ENCODE measurements around the gene VRK2.

VRK2 gene

DNA sequence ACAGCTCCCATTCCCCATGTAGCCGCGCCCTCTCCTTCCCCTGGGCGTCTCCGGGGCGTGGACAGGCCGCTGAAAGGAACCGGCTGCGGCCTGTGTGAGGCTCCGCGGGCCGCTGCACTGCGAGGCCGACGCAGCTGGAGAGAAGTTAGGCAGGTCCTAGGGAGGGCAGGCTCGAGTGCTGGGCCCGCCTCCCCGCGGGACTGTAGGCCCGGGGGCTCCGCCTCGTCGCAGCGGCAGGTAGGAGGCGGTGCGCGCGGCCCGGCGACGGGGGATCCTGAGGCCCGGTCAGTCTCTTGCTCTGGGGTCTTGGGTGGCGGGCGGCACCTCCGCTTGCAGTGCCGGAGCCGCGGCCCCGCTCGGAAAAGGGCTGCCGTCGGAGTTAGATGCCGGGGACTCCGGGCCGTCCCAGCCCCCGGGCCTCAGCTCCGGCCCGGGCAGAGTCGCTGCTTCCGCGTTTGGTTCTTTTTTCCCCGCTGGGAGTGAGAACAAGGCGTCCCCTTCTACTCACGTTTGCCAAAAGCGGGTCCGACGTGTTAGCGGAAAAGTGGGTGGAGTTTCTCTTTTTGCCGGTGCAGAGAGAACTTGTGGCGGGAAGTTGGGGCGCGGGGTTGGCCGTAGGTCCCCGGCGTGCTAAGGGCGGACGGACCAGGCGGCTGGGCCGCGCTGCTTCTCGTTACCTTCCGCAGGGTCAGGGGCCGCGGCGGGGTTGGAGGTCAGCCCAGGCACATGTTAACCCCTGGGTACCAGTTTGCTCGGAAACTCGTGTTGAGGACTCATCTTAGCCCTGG lies at the start of gene VRK2:
TSS of gene VRK2 (plus strand) at position 222 of the 788 bp plus-strand sequence. CDS start 2,026 bp downstream, outside the sequence.
- Histone ChIP-seq H3K4me1 (ENCODE audit: insufficient read depth, low read length) (peaks cover 13% of the 10 kb centered on the region; the same call in 1 of the 2 replicates), H3K9me3 (ENCODE audit: control insufficient read depth, insufficient read depth, low read length) (no peaks in the 10 kb centered on the region), H3K36me3 (ENCODE audit: insufficient read depth, low read length) (no peaks in the 10 kb centered on the region), H3K9ac (ENCODE audit: low read depth, low read length) (peak within 1 kb of the TSS; percentile 68)

DNA sequence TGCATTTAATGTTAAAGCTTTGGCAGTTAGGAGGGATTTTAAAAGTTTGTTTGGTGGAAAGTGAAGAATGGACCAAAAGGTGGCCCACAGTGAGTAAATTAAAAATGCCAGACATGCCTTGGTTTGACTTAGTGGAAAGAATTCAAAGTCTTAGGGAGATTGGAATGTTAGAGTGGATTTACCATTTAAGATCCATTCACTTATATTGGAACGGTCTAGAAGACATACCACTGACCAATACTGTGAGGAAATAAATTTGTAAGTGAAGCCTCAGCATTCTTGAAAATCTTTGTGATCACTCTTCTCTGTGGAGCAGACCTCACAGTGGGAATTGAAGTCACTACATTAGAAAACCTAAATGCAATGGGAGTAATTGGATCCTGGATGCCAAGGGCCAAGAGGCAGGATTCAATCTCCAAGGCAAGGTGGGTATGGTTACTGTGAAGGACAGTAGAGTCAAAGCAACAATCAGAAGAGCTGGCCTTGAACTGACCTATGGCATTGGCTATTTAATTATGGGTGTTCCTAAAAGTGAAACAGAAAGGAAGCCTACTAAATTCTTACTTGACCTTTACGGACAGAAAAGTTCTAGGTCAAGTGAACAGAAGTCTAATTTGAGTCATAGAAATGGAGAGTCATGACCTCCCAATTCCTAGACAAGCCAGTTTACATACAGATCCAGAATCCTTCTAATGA lies 40.2 kb upstream of the VRK2 start:
- no peaks in the 10 kb centered on the region for H3K36me3 ChIP-seq (ENCODE audit: insufficient read depth, low read length)
- no peak overlapping the region for H3K9ac ChIP-seq (ENCODE audit: low read depth, low read length)
- H3K4me1 ChIP-seq (ENCODE audit: insufficient read depth, low read length): no peaks in the 10 kb centered on the region
- no peaks in the 10 kb centered on the region for H3K9me3 ChIP-seq (ENCODE audit: control insufficient read depth, insufficient read depth, low read length)

DNA sequence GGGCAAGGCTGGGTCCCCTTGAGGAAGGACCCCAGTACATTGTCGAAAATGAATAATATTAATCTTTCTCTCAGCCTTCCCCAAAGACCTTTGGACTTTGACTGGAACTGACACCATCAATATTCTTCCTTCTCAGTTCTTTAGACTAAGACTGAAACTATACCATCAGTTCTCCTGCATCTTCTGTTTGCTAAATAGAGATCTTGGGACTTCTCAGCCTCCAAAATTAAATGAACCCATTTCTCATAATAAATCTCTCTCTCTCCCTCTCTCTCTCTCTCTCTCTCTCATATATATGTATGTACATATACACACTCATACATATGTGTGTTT lies 39.7 kb upstream of the VRK2 start:
- Histone ChIP-seq H3K9me3 (ENCODE audit: control insufficient read depth, insufficient read depth, low read length) (no peaks in the 10 kb centered on the region), H3K9ac (ENCODE audit: low read depth, low read length) (no peak overlapping the region), H3K36me3 (ENCODE audit: insufficient read depth, low read length) (no peaks in the 10 kb centered on the region), H3K4me1 (ENCODE audit: insufficient read depth, low read length) (no peaks in the 10 kb centered on the region)

DNA sequence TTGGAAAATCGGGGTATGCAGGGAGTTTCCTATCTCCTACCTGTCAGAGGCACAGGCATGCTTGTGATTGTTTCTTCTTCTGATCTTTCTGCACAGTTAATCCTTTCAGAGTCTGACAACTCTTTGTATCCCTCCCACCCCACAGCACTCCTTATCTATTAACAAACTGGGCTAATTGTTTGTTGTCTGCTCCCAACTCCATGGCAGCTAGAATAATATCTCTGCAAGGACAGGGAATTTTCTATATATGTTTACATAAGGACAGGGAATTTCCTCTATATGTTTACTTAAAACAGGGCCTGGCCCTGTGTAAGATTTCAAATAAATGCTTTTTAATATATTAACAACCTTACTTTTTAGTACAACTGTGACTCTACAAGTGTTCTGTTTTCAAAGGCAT lies 36.0 kb upstream of the VRK2 start:
- no peaks in the 10 kb centered on the region for H3K9me3 ChIP-seq (ENCODE audit: control insufficient read depth, insufficient read depth, low read length)
- no peaks in the 10 kb centered on the region for H3K36me3 ChIP-seq (ENCODE audit: insufficient read depth, low read length)
- H3K4me1 ChIP-seq (ENCODE audit: insufficient read depth, low read length): no peaks in the 10 kb centered on the region
- no peak overlapping the region for H3K9ac ChIP-seq (ENCODE audit: low read depth, low read length)

DNA sequence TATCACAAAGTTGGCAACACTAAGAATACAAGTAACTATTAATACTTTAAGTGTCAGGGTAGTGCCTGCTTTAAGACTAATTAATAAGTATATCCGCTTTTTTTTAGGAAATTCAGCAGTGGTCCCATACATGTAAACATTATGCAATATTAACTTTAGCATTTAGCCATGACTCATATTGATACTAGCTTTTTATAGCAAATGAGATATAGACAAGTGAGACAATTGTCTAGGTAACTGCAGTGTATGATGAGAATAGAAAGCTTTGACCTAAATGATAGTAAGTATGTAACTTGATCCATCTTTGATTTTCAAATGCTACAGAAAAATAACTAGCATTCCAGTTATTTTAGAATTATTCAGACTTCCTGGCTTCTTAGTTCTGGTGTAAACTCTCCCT lies 27.4 kb upstream of the VRK2 start:
- no peaks in the 10 kb centered on the region for H3K9me3 ChIP-seq (ENCODE audit: control insufficient read depth, insufficient read depth, low read length)
- no peaks in the 10 kb centered on the region for H3K4me1 ChIP-seq (ENCODE audit: insufficient read depth, low read length)
- no peaks in the 10 kb centered on the region for H3K36me3 ChIP-seq (ENCODE audit: insufficient read depth, low read length)
- H3K9ac ChIP-seq (ENCODE audit: low read depth, low read length): no peak overlapping the region

DNA sequence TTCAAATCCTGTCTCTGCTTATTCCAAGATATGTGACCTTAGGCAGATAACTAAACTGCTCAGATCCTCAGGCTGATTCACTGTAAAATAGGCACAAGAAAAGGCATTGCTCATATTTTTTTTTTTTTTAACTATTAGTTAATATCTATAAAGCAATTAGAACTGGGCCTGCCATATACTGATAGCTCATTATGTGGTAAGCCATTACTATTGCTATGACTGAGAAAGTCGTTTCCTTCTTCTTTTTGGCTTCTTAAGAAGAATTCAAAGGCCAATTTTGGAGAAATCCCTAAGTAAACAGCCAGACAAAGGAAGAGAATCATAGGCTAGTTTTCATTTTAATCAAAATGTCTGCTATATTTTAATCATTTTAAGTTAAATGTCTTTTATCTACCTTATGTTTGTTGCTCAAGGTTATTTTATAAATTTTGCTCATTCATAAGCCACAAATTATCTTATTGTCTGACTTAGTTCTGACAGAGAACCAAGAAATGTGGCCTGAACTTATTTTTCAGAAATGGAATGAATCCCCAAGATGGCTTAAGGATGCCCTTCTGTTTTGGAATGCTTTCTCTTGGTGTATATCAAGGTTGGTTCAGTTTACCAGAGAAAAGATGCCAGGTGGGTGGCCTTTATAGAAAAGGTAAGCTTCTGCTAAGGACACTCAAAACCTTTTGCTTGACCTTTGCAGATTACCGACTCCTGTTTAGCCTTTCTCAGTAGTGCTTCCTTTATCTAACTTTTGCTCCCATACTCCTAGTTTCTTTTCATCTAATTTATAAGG lies 21.3 kb upstream of the VRK2 start:
- H3K36me3 ChIP-seq (ENCODE audit: insufficient read depth, low read length): no peaks in the 10 kb centered on the region
- no peaks in the 10 kb centered on the region for H3K4me1 ChIP-seq (ENCODE audit: insufficient read depth, low read length)
- H3K9ac ChIP-seq (ENCODE audit: low read depth, low read length): no peak overlapping the region
- no peaks in the 10 kb centered on the region for H3K9me3 ChIP-seq (ENCODE audit: control insufficient read depth, insufficient read depth, low read length)

DNA sequence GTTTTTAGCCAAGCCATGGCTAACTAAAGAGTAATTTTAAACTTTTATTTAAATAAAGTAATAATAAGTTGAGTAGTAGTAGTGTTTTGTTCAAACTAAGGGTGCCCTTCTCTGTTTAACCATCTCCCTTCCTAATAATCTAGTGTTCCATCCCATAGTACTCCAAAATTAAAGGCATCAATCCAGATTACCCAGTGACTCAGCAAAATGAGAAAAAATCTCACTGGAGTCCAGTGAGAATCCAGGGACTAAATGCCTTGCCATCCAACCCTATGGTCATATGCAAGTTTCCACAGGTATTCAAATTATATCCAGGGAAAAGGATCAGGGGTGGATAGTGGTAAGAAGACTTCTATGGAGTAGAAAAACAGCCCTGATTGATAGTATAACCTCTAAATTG lies 19.6 kb upstream of the VRK2 start:
- Histone ChIP-seq H3K4me1 (ENCODE audit: insufficient read depth, low read length) (no peaks in the 10 kb centered on the region), H3K9me3 (ENCODE audit: control insufficient read depth, insufficient read depth, low read length) (no peaks in the 10 kb centered on the region)

DNA sequence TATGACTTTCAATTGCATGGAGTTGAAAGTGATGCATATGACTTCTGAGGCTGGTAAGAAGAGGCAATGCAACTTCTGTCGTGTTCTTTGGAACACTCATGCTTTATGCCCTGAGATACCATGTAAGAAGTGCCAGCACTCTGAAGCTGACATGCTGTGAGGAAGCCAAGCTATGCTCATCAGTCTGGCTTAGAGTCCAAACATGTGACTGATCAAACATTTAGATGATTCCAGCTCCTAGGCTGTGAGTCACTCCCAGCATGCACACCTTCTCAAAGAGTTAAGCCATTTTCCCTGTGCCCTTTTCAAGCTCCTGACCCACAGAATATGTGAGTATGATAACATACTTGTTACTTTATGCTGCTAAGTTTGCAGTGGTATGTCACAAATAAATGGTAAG lies 15.8 kb upstream of the VRK2 start:
- no peak overlapping the region for H3K9ac ChIP-seq (ENCODE audit: low read depth, low read length)
- no peaks in the 10 kb centered on the region for H3K4me1 ChIP-seq (ENCODE audit: insufficient read depth, low read length)
- H3K9me3 ChIP-seq (ENCODE audit: control insufficient read depth, insufficient read depth, low read length): no peaks in the 10 kb centered on the region
- H3K36me3 ChIP-seq (ENCODE audit: insufficient read depth, low read length): no peaks in the 10 kb centered on the region

More for the DNA sequence above, 19.6 kb upstream of the VRK2 start:
- Histone ChIP-seq H3K36me3 (ENCODE audit: insufficient read depth, low read length) (no peaks in the 10 kb centered on the region), H3K9ac (ENCODE audit: low read depth, low read length) (no peak overlapping the region)

DNA sequence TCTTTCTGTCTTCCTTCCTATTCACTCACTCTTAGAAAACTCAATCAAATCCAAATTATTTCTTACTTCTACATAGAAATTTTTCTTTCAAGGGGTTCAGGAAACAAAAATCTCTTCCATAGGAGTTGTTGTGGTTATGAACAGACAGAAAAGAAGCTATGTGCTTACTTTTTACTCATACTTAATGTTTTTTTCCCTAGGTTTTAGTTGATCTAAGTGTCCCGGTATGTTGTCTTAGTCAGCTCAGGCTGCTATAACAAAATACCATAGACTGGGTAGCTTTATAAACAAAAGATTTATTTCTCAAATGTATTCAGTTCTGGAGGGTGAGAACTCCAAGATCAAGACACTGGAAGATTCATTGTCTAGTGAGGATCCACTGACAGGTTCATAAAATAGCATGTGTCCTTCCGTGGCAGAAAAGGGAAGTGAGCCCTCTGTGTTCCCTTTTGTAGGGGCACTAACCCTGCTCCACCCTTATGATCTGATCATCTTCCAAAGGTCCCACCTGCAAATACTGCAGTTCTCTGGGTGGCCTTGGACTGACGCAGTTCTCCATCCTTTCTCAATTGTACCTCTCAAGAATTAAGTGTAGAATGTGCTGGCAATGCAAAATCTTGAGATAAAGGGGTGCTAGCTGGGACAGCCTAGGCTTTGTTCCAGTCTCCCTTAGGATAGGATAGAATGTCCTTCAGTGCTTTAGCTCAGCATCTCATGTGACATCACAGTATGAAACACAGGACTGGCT lies 14.4 kb upstream of the VRK2 start:
- Histone ChIP-seq H3K36me3 (ENCODE audit: insufficient read depth, low read length) (no peaks in the 10 kb centered on the region), H3K9ac (ENCODE audit: low read depth, low read length) (no peak overlapping the region)

DNA sequence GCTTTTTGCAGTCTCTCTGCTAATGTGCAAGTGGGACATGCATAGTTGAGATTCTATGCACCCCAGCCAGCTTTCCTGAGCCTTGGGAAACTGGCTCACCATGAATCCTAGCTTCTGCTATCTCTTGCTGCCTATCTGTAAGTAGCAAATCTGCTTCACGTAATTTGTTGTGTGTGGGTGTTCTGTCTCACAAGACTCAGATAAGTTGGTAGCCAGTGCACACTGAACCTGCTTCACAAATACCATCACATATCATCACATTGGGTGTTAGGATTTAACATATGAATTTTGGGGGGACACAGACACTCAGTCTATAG lies 13.9 kb upstream of the VRK2 start:
- Histone ChIP-seq H3K9ac (ENCODE audit: low read depth, low read length) (no peak overlapping the region), H3K36me3 (ENCODE audit: insufficient read depth, low read length) (no peaks in the 10 kb centered on the region), H3K4me1 (ENCODE audit: insufficient read depth, low read length) (no peaks in the 10 kb centered on the region), H3K9me3 (ENCODE audit: control insufficient read depth, insufficient read depth, low read length) (no peaks in the 10 kb centered on the region)

More for the DNA sequence above, 14.4 kb upstream of the VRK2 start:
- H3K9me3 ChIP-seq (ENCODE audit: control insufficient read depth, insufficient read depth, low read length): no peaks in the 10 kb centered on the region
- no peaks in the 10 kb centered on the region for H3K4me1 ChIP-seq (ENCODE audit: insufficient read depth, low read length)

DNA sequence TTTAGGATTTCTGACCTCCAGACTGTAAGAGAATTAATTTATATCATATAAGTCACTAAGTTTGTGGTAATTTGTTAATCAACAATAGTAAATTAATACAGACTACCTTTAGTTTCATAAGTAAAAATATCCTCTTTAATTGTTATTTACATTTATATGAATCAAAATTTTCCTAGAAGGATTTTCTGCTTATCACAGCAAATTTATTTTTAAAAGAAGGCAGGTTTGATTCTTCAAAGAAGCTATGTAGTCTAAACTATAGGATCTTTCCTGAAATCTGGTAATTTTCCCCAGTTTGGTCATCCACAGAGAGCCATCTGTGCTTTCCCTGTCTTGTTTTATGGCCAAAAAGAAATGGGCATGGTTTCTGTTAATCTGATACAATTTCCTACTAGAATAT lies 13.1 kb upstream of the VRK2 start:
- Histone ChIP-seq H3K9ac (ENCODE audit: low read depth, low read length) (no peak overlapping the region), H3K4me1 (ENCODE audit: insufficient read depth, low read length) (no peaks in the 10 kb centered on the region), H3K36me3 (ENCODE audit: insufficient read depth, low read length) (no peaks in the 10 kb centered on the region), H3K9me3 (ENCODE audit: control insufficient read depth, insufficient read depth, low read length) (no peaks in the 10 kb centered on the region)

DNA sequence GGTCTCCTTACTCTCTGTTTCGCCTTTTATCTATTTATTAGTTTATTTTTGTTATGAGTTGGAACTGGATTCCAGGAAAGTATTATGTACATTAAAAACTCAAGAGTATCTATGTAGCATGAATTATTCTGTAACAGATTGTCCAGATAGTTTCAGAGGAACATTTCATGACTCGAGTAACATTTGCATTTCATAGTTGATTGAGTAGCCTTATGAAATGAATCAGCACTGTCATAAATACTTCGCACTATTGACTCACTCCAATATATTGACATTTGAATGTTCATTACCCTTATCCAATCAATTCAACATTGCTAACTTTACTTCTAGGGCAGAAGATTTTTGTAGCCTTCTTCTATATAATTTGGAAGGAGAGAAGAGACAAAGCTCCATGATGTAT lies 11.3 kb upstream of the VRK2 start:
- H3K36me3 ChIP-seq (ENCODE audit: insufficient read depth, low read length): no peaks in the 10 kb centered on the region
- H3K9me3 ChIP-seq (ENCODE audit: control insufficient read depth, insufficient read depth, low read length): no peaks in the 10 kb centered on the region
- H3K9ac ChIP-seq (ENCODE audit: low read depth, low read length): no peak overlapping the region
- H3K4me1 ChIP-seq (ENCODE audit: insufficient read depth, low read length): 0 out of 2 replicates have a peak, but pooled peaks cover 4% of the 10 kb centered on the region

DNA sequence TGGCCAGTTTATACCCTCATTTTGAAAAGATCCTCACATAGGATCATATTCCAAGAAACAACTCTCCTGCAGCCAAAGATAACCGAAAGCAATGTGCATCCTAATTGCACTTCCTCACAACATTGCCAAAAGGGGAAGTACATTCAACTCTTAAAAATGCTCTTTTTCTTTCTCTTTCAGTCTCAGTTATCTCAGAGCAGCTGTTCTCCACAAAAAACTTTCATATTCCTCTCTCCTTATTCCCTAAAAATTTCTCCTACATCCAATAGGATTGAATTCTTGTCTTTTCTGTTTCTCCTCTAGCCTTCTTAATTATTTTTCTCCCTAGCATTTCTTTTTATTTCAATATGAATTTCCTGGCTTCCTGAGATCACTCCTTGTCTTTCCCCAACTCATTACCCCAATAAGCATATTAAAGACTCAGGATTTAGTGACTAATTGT lies 7.4 kb upstream of the VRK2 start:
- H3K9ac ChIP-seq (ENCODE audit: low read depth, low read length): no peak overlapping the region
- H3K36me3 ChIP-seq (ENCODE audit: insufficient read depth, low read length): no peaks in the 10 kb centered on the region
- peaks cover 13% of the 10 kb centered on the region; the same call in 1 of the 2 replicates for H3K4me1 ChIP-seq (ENCODE audit: insufficient read depth, low read length)
- no peaks in the 10 kb centered on the region for H3K9me3 ChIP-seq (ENCODE audit: control insufficient read depth, insufficient read depth, low read length)

DNA sequence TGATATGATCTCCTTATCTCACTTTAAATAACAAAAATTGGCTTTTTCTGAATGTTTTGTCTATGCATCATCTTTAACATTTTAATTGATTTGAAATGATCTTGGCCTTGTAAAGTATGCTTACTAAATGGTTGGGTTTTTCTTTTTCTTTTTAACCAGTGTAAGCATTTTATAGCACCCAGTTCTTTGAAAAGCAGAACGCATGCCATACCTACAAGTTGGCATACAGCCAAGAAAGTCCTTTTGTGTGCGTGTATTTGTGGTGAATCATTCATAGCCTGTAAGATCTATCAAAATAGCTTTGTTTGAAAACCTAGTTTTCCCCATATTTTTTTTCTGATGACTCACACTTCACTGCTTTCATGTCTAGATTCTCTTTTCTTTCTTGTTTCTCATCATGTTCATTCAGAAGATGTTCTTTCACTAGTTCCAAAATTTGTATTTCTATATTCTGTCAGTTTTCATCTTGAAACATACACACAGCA lies 4.1 kb upstream of the VRK2 start:
- Histone ChIP-seq H3K4me1 (ENCODE audit: insufficient read depth, low read length) (peaks cover 19% of the 10 kb centered on the region; the same call in 1 of the 2 replicates), H3K36me3 (ENCODE audit: insufficient read depth, low read length) (no peaks in the 10 kb centered on the region), H3K9me3 (ENCODE audit: control insufficient read depth, insufficient read depth, low read length) (no peaks in the 10 kb centered on the region), H3K9ac (ENCODE audit: low read depth, low read length) (no peak overlapping the region)

All from ES-I3 (cell line).